HG03175 (cell line): ENCODE data around the gene FBXL7.

ENCODE experiments used
- ATAC-seq: cut with Tn5 transposase; IDR thresholded peaks from one replicate; pipeline ENCODE4 v1.9.1; 2021; ENCODE audit warnings: mild to moderate bottlenecking, moderate library complexity; ENCODE audit not compliant: unreplicated experiment

The FBXL7 gene

DNA sequence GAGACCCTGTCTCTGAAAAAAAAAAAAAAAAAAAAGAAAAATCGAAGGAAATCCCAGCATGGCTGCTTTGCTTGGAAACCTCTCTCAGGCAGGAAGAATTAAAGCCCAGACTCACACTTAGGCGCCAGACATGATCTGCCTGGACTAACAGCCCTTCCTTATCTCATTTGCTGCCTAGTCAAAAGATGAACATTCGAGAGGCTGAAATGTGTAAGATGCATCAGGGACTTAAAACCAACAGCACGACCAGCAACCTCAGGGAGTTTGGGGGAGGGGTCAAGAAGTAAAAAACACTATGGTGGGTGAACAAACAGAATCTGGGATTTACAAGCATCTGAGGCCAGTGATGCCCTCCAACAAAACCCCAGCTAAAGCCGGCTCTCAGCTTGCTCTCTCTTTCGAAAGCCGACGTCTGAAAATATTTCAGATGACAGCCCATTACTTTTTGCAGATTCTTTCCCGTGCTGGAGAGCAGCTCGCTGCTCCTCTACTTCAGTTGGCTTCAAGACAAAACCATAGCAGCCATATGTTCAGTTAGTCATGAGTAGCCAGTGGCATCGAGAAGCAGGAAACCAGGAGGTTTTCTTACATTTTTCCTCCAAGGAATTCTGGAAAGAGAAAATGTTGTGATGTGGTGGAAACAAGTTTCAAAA lies 429.8 kb downstream of the FBXL7 start:
- no peak for ATAC-seq

DNA sequence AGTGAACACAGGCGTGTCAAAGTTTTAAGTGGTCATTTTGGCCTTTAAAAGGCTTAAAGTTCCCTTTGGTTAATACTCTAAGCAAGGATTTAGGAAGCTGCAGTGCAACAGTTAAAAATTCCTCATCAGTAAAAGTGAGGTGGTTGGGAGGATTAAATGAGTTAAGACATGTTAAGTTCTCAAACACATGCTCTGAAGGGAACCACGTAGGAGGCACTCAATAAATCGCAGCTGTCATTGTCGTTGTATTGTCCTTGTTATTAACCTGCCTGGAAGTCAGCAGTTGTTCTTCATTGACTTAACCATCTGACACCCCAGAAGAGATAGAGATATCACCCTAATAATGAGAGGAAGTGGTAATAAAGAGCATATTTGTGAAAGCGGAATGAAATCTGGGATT lies 432.1 kb downstream of the FBXL7 start:
- no peak for ATAC-seq

- ATAC-seq: no peak
Measured at GRCh38 chr5:15933259-15934207, 433.6 kb downstream of the FBXL7 start.

DNA sequence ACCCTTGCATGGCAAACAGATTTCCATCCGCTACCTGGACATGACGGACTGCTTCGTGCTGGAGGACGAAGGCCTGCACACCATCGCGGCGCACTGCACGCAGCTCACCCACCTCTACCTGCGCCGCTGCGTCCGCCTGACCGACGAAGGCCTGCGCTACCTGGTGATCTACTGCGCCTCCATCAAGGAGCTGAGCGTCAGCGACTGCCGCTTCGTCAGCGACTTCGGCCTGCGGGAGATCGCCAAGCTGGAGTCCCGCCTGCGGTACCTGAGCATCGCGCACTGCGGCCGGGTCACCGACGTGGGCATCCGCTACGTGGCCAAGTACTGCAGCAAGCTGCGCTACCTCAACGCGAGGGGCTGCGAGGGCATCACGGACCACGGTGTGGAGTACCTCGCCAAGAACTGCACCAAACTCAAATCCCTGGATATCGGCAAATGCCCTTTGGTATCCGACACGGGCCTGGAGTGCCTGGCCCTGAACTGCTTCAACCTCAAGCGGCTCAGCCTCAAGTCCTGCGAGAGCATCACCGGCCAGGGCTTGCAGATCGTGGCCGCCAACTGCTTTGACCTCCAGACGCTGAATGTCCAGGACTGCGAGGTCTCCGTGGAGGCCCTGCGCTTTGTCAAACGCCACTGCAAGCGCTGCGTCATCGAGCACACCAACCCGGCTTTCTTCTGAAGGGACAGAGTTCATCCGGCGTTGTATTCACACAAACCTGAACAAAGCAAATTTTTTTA lies 436.7 kb downstream of the FBXL7 start:
- ATAC-seq: no peak

DNA sequence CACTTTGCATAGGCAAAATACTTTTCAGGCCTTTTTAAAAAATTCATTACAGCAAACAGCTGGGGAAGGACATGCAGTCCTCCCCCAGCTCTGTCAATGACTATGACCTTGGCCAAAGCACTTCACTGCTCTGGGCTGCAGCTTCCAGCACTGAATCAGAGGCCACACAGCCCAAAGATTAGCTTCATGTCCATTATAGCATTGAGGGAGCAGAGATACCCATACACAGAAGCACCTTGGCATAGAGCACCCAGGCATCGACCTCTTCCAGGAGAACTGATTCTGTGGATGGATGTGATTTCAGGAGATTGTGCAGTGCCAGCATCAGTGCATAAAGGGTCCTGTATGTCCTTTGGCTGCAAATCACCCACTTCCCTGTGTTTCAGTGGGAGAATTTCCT lies 437.7 kb downstream of the FBXL7 start:
- ATAC-seq: no peak

GRCh38 chr5:15938186-15938585 lies 438.2 kb downstream of the FBXL7 start:
- no peak for ATAC-seq

DNA sequence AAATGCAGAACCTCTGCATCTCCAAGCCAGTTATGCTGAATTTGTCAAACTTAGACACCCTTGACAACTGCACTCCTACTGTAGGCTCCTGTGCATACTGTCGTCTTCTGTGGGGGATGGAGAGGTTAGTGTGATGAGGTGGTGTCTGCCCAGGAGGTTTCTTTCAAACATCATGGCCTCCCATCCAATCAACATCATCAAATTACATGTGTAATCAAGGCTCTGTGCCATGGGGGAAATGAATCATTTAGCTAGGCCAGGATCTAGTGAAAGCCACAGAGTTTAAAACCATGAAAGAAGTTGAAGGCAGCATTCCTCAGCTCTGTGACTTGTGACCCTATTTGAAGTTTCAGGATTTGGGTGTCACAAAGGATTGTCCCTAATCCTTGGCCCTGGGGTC lies 439.0 kb downstream of the FBXL7 start:
- ATAC-seq: no peak

DNA sequence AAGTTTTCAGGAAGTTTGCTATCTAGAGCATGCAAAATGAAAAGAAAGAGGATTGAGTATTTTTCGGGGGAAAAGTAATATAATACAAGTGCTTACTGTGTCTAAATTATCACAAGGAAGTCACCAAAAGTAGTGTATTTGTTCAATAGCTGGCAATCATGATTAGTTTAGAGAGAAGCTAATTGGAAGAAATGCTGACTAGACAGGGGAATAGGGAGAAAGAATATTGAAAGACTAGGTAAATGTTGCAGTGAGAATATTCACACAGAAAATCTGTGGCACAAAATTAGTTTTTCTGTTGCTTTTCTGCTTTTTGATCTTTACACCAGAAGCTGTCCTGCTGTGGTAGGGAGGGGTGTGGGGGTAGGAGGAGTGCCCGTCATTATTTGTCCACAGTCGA lies 440.9 kb downstream of the FBXL7 start:
- no peak for ATAC-seq

DNA sequence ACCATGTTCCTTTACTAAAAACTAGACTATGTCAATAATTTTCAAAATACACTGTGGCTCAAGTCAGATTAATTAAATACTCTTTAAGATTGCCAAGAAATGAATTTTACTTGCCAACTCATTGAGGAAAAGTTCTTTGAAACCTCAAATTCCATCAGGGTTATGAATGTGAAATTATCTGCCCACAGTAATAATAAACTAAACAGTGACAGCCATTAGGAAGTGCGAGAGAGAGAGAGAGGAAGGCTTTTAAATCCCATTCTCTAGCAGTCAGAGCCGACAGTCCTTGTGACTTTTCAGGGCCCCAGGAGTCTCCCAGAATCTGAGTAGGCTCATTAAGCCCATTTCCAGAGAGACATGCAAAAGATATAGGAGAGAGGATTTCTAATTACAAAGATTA lies 443.5 kb downstream of the FBXL7 start:
- no peak for ATAC-seq

DNA sequence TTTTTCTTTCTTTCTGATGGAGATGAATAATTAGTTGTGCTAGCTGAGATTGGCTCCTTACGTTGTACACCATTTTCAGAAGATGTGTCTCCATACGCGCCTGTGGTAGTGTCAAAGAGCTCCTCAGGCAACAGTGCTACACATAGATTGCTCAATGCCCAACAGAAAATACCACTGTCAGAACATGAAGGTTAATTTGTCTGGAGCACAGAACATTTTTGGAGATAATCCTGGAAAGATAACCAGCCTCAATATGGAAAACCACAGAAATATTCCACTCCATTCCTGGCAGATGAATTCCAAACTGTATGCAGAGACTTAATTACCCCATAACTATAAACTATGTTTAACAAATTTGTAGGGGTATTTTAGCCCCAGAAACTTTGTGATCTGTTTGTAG lies 446.0 kb downstream of the FBXL7 start:
- ATAC-seq: no peak

- no peak for ATAC-seq
Measured at GRCh38 chr5:15948190-15948589, 448.2 kb downstream of the FBXL7 start.

- ATAC-seq: no peak
Measured at GRCh38 chr5:15951126-15951525, 451.1 kb downstream of the FBXL7 start.

DNA sequence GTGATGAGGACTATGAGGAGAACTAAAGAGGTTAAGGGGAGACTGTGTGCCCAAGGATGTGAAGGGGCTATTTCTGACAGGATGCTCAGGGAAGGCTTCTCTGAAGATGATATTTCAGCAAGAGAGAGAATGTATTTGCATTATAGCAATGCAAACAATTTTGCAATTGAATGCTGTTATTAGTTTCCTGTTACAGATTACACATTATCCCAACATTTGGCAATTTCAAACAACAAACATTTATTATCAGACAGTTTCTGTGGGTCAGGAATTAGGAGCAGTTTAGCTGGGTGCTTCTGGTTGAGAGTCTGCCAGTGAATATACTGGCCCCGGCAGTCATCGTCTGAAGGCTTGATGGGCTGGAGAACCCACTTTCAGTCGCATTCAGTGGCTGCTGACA lies 451.6 kb downstream of the FBXL7 start:
- ATAC-seq: no peak

DNA sequence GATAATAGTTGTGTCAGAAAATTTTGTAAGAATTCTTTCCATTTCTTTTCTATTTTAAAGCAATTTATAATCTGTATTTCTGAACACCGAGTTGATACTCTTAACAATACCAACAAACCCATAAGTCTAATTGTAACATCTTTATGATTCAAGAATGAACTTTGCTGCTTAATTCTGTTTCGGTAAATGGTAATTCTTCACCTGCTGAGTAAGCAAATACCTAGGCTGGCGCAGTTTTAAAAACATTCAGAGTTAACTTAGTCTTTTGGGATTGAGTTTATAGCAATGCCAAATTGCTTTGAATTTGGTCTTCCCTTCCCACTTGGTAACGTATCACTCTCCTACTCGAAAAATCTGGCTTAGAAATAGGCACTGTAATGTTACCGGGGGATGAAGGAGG lies 456.6 kb downstream of the FBXL7 start:
- ATAC-seq: no peak

- ATAC-seq: no peak
Measured at GRCh38 chr5:15957124-15957523, 457.1 kb downstream of the FBXL7 start.

GRCh38 chr5:15959370-15960164 lies 459.6 kb downstream of the FBXL7 start:
- ATAC-seq: no peak

- no peak for ATAC-seq
Measured at GRCh38 chr5:15966066-15966640, 466.2 kb downstream of the FBXL7 start.

DNA sequence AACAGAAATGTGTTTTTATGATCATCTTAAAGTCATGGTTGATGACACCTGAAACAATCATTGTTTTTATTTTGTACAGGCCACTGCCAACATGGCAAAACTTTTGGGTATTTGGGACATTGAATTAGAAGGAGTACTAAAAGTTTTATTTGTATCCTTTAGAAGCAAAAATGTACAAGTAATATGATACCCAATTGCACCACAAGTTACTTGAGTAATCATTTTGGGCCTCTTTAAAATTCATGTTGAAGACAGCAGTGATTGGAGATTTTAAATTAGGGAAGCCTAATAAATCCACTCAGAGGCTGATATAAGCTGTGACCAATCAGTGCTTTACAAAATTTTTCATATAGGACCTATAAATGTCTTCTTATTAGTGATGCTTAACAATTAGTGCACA lies 466.7 kb downstream of the FBXL7 start:
- no peak for ATAC-seq

- ATAC-seq: no peak
Measured at GRCh38 chr5:15968993-15969392, 469.0 kb downstream of the FBXL7 start.

DNA sequence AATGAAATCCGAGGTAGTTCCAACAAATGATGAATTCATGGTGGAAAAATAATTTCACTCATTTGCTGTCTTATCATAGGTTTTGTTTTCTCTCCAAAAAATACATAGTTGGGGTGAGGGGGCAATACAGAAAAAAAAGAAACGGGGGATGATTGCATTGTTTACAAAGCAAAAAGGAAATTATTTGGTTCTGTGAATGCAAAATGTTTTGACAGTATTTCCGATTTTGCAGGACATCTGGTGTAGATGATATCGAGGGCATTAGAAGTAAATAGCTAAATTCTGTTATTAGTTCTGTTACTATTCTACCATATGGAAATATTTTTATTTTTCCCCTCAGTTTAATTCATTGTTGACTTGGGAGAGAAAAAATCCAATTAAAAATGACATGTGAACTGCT lies 477.9 kb downstream of the FBXL7 start:
- no peak for ATAC-seq

- ATAC-seq: no peak
Measured at GRCh38 chr5:15980835-15981234, 480.9 kb downstream of the FBXL7 start.
